Skeletal muscle cell (primary cell): ENCODE results near the gene NTHL1.

Experiments
- DNase-seq: peaks from one replicate; pipeline ENCODE4 v3.0.0-alpha.2; 2010; ENCODE audit warnings: low read depth
- H3K4me3 ChIP-seq: 2 replicates; pipeline ENCODE4 v1.5.1; 2011; ENCODE audit warnings: low read depth, mild to moderate bottlenecking, control low read depth, low read length, moderate library complexity

NTHL1 gene

GRCh38 chr16:2085669-2086068 lies 38.0 kb upstream of the NTHL1 start:
- no peak overlapping the region for H3K4me3 ChIP-seq
- DNase-seq, result no peak

GRCh38 chr16:2084895-2085625 lies 37.4 kb upstream of the NTHL1 start:
- H3K4me3 ChIP-seq, result no peak overlapping the region
- no peak for DNase-seq

GRCh38 chr16:2083876-2084780 lies 36.5 kb upstream of the NTHL1 start:
- H3K4me3 ChIP-seq, result no peak overlapping the region
- DNase-seq, result no peak

- no peak for DNase-seq
Observed at GRCh38 chr16:2083409-2083808, 35.8 kb upstream of the NTHL1 start.

GRCh38 chr16:2082983-2083364 lies 35.3 kb upstream of the NTHL1 start:
- H3K4me3 ChIP-seq, result no peak overlapping the region
- DNase-seq, result no peak

More at GRCh38 chr16:2083409-2083808, 35.8 kb upstream of the NTHL1 start:
- H3K4me3 ChIP-seq, result no peak overlapping the region

- no peak for DNase-seq
- no peak overlapping the region for H3K4me3 ChIP-seq
Observed at GRCh38 chr16:2082171-2082982, 34.7 kb upstream of the NTHL1 start.

GRCh38 chr16:2081201-2082084 lies 33.8 kb upstream of the NTHL1 start:
- no peak for DNase-seq
- no peak overlapping the region for H3K4me3 ChIP-seq

GRCh38 chr16:2079991-2080390 lies 32.4 kb upstream of the NTHL1 start:
- H3K4me3 ChIP-seq, result no peak overlapping the region
- no peak for DNase-seq

GRCh38 chr16:2079311-2079800 lies 31.7 kb upstream of the NTHL1 start:
- DNase-seq, result no peak
- H3K4me3 ChIP-seq, result no peak overlapping the region

- DNase-seq, result no peak
- no peak overlapping the region for H3K4me3 ChIP-seq
Observed at GRCh38 chr16:2078691-2079090, 31.1 kb upstream of the NTHL1 start.

- H3K4me3 ChIP-seq, result no peak overlapping the region
- no peak for DNase-seq
Observed at GRCh38 chr16:2078096-2078495, 30.5 kb upstream of the NTHL1 start.

- DNase-seq, result no peak
- H3K4me3 ChIP-seq, result no peak overlapping the region
Observed at GRCh38 chr16:2077696-2078095, 30.1 kb upstream of the NTHL1 start.

GRCh38 chr16:2077016-2077415 lies 29.4 kb upstream of the NTHL1 start:
- DNase-seq, result no peak
- no peak overlapping the region for H3K4me3 ChIP-seq

- no peak for DNase-seq
- H3K4me3 ChIP-seq, result no peak overlapping the region
Observed at GRCh38 chr16:2076072-2076865, 28.6 kb upstream of the NTHL1 start.

- H3K4me3 ChIP-seq, result no peak overlapping the region
Observed at GRCh38 chr16:2075631-2076030, 28.0 kb upstream of the NTHL1 start.

GRCh38 chr16:2074071-2074470 lies 26.4 kb upstream of the NTHL1 start:
- no peak for DNase-seq
- no peak overlapping the region for H3K4me3 ChIP-seq

More at GRCh38 chr16:2075631-2076030, 28.0 kb upstream of the NTHL1 start:
- DNase-seq, result no peak

GRCh38 chr16:2072926-2073325 lies 25.3 kb upstream of the NTHL1 start:
- no peak for DNase-seq
- H3K4me3 ChIP-seq, result no peak overlapping the region
